Caco-2 (cell line): ENCODE measurements around the gene FBXL5. TPM values are rescaled to one million over a fixed set of nuclear protein-coding genes. Genes with fewer than 3 reads are reported as not detected.

Source experiments
- BruUV-seq: library from RNA; stranded (reverse); fragments of 400-500 nt; replicated peaks from 2 replicates; lab custom pipeline; 2021; lab: Mats Ljungman, UMichigan
- CTCF ChIA-PET: fragments of 300-600 bp; sonication (Branson Sonifier 250); formaldehyde crosslinking; loops from one replicate; lab custom pipeline; 2022; ENCODE audit warnings: antibody characterized with exemption; lab: Charles Lee
- POLR2A ChIA-PET: fragments of 300-600 bp; sonication (Branson Sonifier 250); formaldehyde crosslinking; loops from one replicate; lab custom pipeline; 2022; ENCODE audit warnings: antibody characterized with exemption; lab: Charles Lee
- DNase-seq, 2 experiments: peaks; one replicate each; pipeline versions ENCODE4 v3.0.0 to v3.0.0-alpha.2; 2020 to 2022
- H3K27me3 ChIP-seq: replicated peaks from 2 replicates; pipeline ENCODE4 v1.6.0; 2011; ENCODE audit warnings: low read length; ENCODE audit not compliant: control insufficient read depth, insufficient read depth
- H3K36me3 ChIP-seq: 2 replicates; pipeline ENCODE4 v1.5.1; 2011; ENCODE audit warnings: low read length; ENCODE audit not compliant: control insufficient read depth, insufficient read depth
- H3K4me1 ChIP-seq: fragments of 250-450 bp; sonication (Bioruptor Pico); 2 replicates; pipeline ENCODE4 v1.5.1; 2020; ENCODE audit warnings: mild to moderate bottlenecking
- H3K4me3 ChIP-seq: 2 replicates; pipeline ENCODE4 v1.5.1; 2011; ENCODE audit warnings: low read depth, mild to moderate bottlenecking, control low read depth, low read length
- H3K9me3 ChIP-seq: fragments of 250-450 bp; sonication (Bioruptor Pico); 2 replicates; pipeline ENCODE4 v1.5.1; 2020; ENCODE audit warnings: mild to moderate bottlenecking, moderate library complexity
- H3K27ac Mint-ChIP-seq: one replicate; pipeline ENCODE4 v1.8.0; 2022; ENCODE audit warnings: mixed read lengths; ENCODE audit not compliant: unreplicated experiment
- H3K27me3 Mint-ChIP-seq: one replicate; pipeline ENCODE4 v1.8.0; 2022; ENCODE audit warnings: mixed read lengths; ENCODE audit not compliant: insufficient read depth, unreplicated experiment
- H3K36me3 Mint-ChIP-seq: one replicate; pipeline ENCODE4 v1.8.0; 2022; ENCODE audit warnings: mild to moderate bottlenecking, mixed read lengths; ENCODE audit not compliant: insufficient read depth, unreplicated experiment
- H3K4me1 Mint-ChIP-seq: one replicate; pipeline ENCODE4 v1.8.0; 2022; ENCODE audit warnings: low read depth, mixed read lengths; ENCODE audit not compliant: unreplicated experiment
- H3K4me3 Mint-ChIP-seq: one replicate; pipeline ENCODE4 v1.8.0; 2022; ENCODE audit warnings: mild to moderate bottlenecking, moderate library complexity, mixed read lengths; ENCODE audit not compliant: unreplicated experiment
- H3K9me3 Mint-ChIP-seq: one replicate; pipeline ENCODE4 v1.8.0; 2022; ENCODE audit warnings: mixed read lengths; ENCODE audit not compliant: unreplicated experiment
- intact Hi-C: fragments of 100-400 bp; cut with micrococcal nuclease; formaldehyde crosslinking; loops from one replicate; pipeline ENCODE4 v1.10.0; 2022; ENCODE audit not compliant: unreplicated experiment
- total RNA-seq: library from RNA; stranded (reverse); gene quantifications from 2 replicates; pipeline ENCODE4 v1.2.3, GENCODE V29; 2022
- TF ChIP-seq, protein P1 (sequence below), 2 experiments: fragments of 200-600 bp in 1 of 2; IDR thresholded peaks; 1 replicate in 1 of 2; 2 replicates in 1 of 2; pipeline versions ENCODE4 v1.5.1 to v1.8.0; 2011 to 2022; ENCODE audit warnings: antibody characterized with exemption in 1 of 2, control low read depth in 1 of 2, inconsistent platforms in 1 of 2, low read depth in 1 of 2, low read length in 1 of 2, mild to moderate bottlenecking in 1 of 2, moderate library complexity in 1 of 2; ENCODE audit not compliant: insufficient read depth in 1 of 2, severe bottlenecking in 1 of 2, unreplicated experiment in 1 of 2

Gene FBXL5
- total RNA-seq, 1 experiment from 2014 or later: 29.1 TPM

DNA sequence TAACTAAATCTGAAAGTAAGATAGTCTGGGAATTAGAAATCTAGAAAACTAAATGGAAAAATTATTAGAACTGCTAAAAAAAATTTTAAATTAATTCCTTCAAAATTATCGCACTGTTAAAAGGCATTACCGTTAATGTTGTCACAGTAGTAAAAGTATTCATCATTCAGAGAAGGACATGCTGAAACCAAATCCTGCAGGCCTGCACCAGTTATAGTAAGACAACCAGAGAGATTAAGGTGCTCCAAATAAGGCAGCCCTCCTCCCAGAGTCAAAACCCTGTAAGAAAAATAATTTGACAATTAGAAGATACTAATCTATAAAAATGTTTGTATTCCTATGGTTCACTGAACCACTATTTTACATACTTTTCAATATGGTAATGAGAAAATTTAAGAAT lies 43.0 kb downstream of the FBXL5 start:
- Mint-ChIP-seq H3K9me3 (peaks cover 11% of the 10 kb centered on the region), H3K36me3 (peaks cover 9% of the 10 kb centered on the region), H3K4me1 (peaks cover 5% of the 10 kb centered on the region), H3K4me3 (no peak overlapping the region), H3K27me3 (no peaks in the 10 kb centered on the region), H3K27ac (no peak overlapping the region)
- no TSS peak for BruUV-seq
- CTCF ChIA-PET: no interaction called here
- no peak for DNase-seq
- POLR2A ChIA-PET: no interaction called here
- Histone ChIP-seq H3K36me3 (no peaks in the 10 kb centered on the region), H3K27me3 (no peaks in the 10 kb centered on the region), H3K9me3 (no peaks in the 10 kb centered on the region; the same call in 1 of the 2 replicates), H3K4me1 (no peaks in the 10 kb centered on the region), H3K4me3 (no peak overlapping the region)
- intact Hi-C loops: no loop called here
- TF ChIP-seq, protein P1, sequence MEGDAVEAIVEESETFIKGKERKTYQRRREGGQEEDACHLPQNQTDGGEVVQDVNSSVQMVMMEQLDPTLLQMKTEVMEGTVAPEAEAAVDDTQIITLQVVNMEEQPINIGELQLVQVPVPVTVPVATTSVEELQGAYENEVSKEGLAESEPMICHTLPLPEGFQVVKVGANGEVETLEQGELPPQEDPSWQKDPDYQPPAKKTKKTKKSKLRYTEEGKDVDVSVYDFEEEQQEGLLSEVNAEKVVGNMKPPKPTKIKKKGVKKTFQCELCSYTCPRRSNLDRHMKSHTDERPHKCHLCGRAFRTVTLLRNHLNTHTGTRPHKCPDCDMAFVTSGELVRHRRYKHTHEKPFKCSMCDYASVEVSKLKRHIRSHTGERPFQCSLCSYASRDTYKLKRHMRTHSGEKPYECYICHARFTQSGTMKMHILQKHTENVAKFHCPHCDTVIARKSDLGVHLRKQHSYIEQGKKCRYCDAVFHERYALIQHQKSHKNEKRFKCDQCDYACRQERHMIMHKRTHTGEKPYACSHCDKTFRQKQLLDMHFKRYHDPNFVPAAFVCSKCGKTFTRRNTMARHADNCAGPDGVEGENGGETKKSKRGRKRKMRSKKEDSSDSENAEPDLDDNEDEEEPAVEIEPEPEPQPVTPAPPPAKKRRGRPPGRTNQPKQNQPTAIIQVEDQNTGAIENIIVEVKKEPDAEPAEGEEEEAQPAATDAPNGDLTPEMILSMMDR (IDR thresholded peaks at IDR 0.05; ENCODE audit: insufficient read depth in 1 of 2, low read depth in 1 of 2, low read length in 1 of 2, severe bottlenecking in 1 of 2, unreplicated experiment in 1 of 2): no peak

DNA sequence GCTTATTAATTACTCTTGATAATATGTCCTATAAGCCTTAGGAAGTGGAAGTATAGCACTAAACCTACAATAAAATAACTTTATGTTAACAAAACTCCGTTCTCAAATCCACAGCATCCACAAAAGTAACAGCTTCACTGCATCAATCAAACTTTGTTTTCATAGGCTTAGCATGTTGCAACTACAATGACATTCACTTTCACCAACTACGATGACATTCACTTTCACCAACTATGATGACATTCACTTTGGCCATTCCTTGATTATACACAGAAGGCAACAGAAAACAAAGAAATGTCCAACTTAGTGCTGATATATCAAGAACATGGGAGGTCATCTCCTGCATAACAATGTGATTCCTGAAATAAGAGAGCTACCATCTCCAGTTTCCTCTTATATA lies 44.3 kb downstream of the FBXL5 start:
- ChIA-PET CTCF (no interaction called here), POLR2A (no interaction called here)
- Mint-ChIP-seq H3K4me1 (no peaks in the 10 kb centered on the region), H3K27me3 (no peaks in the 10 kb centered on the region), H3K4me3 (no peak overlapping the region), H3K36me3 (peaks cover 7% of the 10 kb centered on the region), H3K27ac (no peak overlapping the region), H3K9me3 (no peaks in the 10 kb centered on the region)
- TF ChIP-seq, protein P1 (IDR thresholded peaks at IDR 0.05; ENCODE audit: insufficient read depth in 1 of 2, low read depth in 1 of 2, low read length in 1 of 2, severe bottlenecking in 1 of 2, unreplicated experiment in 1 of 2): no peak
- DNase-seq: no peak
- intact Hi-C loops: no loop called here
- H3K4me3 ChIP-seq: no peak overlapping the region
- no peaks in the 10 kb centered on the region for H3K36me3 ChIP-seq
- no TSS peak for BruUV-seq
- no peaks in the 10 kb centered on the region for H3K9me3 ChIP-seq
- H3K4me1 ChIP-seq: no peaks in the 10 kb centered on the region
- H3K27me3 ChIP-seq: no peaks in the 10 kb centered on the region

DNA sequence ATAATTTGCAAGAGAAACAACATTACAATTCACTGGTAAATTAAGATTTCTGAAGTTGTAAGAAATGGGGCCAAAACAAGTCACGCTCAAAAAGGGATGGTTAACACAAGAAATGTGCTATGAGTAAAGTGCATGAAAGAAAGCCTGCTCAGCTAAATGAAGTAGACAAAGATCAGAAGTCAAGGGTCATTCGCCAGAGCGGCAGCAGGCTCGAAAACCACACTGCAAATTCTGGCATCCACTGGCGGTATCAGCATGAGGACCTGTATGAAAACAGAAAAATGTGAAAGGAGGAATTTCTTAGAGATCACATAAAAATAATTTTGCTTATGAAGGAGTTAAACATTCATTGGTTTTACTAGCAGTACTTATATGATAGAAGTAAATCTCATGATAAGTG lies 49.6 kb downstream of the FBXL5 start:
- intact Hi-C loops: no loop called here
- Mint-ChIP-seq H3K4me3 (no peak overlapping the region), H3K27me3 (no peaks in the 10 kb centered on the region), H3K9me3 (no peaks in the 10 kb centered on the region), H3K4me1 (no peaks in the 10 kb centered on the region), H3K27ac (no peak overlapping the region), H3K36me3 (peaks cover 4% of the 10 kb centered on the region)
- POLR2A ChIA-PET: no interaction called here
- Histone ChIP-seq H3K4me1 (no peaks in the 10 kb centered on the region), H3K4me3 (no peak overlapping the region), H3K27me3 (no peaks in the 10 kb centered on the region), H3K36me3 (no peaks in the 10 kb centered on the region), H3K9me3 (no peaks in the 10 kb centered on the region)
- CTCF ChIA-PET: no interaction called here
- no peak for DNase-seq
- no TSS peak for BruUV-seq
- TF ChIP-seq, protein P1 (IDR thresholded peaks at IDR 0.05; ENCODE audit: insufficient read depth in 1 of 2, low read depth in 1 of 2, low read length in 1 of 2, severe bottlenecking in 1 of 2, unreplicated experiment in 1 of 2): no peak
